Lower leg skin (tissue), 3 donors: ENCODE results near the gene MSANTD1.

ENCODE experiments used
- POLR2A ChIP-seq, 2 donors: fragments of 450-650 bp; IDR thresholded peaks; one replicate each; pipeline ENCODE4 v1.6.1; 2016 to 2017; ENCODE audit warnings: antibody characterized with exemption in 2 of 2, mild to moderate bottlenecking in 1 of 2, moderate library complexity in 1 of 2
- TF ChIP-seq, protein P1 (sequence below), 3 donors: fragments of 450-650 bp; IDR thresholded peaks; one replicate each; pipeline ENCODE4 v1.5.1; 2016; ENCODE audit warnings: antibody characterized with exemption in 3 of 3, mild to moderate bottlenecking in 3 of 3, moderate library complexity in 2 of 3

- TF ChIP-seq, protein P1, sequence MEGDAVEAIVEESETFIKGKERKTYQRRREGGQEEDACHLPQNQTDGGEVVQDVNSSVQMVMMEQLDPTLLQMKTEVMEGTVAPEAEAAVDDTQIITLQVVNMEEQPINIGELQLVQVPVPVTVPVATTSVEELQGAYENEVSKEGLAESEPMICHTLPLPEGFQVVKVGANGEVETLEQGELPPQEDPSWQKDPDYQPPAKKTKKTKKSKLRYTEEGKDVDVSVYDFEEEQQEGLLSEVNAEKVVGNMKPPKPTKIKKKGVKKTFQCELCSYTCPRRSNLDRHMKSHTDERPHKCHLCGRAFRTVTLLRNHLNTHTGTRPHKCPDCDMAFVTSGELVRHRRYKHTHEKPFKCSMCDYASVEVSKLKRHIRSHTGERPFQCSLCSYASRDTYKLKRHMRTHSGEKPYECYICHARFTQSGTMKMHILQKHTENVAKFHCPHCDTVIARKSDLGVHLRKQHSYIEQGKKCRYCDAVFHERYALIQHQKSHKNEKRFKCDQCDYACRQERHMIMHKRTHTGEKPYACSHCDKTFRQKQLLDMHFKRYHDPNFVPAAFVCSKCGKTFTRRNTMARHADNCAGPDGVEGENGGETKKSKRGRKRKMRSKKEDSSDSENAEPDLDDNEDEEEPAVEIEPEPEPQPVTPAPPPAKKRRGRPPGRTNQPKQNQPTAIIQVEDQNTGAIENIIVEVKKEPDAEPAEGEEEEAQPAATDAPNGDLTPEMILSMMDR (IDR thresholded peaks at IDR 0.05): no peak
- TF ChIP-seq POLR2A (IDR thresholded peaks at IDR 0.05): no peak
Observed at GRCh38 chr4:3213661-3214250, 35.2 kb upstream of the MSANTD1 start.
